GM21360 (cell line): ENCODE measurements around the gene UGT1A9.
"Not testable (repeated sequence)": the region's sequence is repeated elsewhere in the genome, so short reads cannot be mapped to it uniquely, and the experiment has no call there.

Experiments used
- ATAC-seq: cut with Tn5 transposase; IDR thresholded peaks from one replicate; pipeline ENCODE4 v1.9.1; 2021; ENCODE audit warnings: mild to moderate bottlenecking, moderate library complexity; ENCODE audit not compliant: unreplicated experiment

The UGT1A9 gene

DNA sequence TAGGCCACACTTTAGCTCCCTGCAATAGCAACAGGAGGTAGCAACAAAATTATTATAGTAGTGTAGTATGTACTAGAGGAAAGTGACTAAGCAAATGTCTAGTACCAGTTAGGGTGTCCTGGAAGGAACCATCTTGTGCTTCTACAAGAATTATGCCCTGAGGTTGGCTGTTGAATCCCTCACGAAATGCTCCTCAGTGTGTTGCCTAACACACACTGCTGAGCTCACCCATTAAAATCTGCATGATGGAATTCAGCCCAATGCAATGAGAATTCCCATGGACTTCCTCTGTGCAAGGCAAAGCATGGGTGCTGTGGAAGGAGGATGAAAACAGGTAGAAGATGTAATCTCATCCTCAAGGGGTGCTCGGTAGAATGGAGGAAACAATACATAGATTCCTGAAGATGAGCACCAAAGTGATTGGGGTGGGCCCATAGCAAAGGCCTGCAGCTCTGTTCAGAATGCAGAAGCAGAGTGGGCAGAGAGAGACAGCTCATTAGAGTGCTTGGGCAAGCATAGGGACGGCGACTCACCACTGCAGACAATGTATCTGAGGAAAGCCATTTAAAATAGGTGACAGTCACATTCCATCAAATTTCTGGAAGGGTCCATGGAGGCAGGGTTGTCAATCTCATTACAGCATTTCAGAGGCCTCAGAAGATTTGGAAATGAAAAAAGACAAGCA, 8.8 kb downstream of the UGT1A9 start:
- ATAC-seq = no peak

DNA sequence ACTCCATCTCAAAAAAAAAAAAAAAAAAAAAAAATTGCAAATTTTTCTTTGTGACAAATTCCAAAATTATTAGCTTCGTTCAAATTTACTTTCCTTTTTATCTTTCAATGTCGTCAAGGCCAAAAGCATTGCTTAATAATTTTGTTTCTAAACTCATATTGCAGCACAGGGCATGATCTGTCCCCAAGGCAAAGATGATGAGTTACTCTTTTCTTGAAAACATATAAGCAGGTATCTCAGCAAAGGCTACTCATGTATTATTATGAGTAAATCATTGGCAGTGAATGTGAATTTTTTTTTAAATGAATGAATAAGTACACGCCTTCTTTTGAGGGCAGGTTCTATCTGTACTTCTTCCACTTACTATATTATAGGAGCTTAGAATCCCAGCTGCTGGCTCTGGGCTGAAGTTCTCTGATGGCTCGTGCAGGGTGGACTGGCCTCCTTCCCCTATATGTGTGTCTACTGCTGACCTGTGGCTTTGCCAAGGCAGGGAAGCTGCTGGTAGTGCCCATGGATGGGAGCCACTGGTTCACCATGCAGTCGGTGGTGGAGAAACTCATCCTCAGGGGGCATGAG, 9.9 kb downstream of the UGT1A9 start, which contains the start of gene UGT1A7:
Gene UGT1A7, plus strand, starts transcription at position 381 of the 579 bp plus-strand sequence. Its CDS starts 37 bp downstream, at position 418.
- ATAC-seq = no peak

DNA sequence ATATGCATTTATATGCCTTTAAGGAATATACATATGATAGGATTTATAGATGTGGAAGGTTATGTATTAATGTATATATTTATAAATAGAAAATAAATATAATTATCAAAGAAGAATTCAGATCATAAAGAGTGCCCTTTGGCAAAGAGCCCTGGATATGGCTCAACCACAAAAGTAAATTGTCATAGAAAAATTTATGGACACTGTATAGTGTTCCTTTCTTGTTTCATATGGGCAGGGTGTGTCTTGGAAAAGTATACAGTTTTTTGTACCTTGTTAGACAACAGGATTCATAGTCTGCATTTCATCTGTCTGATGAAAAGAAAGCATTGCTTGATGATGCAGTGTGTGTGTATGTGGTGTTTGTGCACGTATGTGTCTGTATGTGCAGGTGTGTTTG, 12.9 kb downstream of the UGT1A9 start:
- no peak for ATAC-seq

DNA sequence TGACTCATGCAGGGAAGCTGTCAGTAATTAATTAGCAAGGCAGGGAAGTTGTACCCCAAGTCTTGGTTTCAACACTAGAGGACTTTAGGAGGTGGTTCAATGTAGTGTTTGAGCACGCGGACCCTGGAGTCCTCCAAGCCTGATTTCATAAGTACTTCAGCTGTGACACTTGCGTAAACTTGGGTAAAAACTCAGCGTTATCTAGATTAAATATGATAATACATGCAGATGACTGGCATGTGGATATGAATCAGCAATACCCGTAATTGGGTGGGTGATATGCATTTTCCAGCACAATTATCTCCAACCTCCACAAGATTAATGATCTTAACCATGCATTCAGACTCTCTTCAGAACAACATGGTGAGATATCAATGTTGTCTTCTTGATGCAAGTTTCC, 15.2 kb downstream of the UGT1A9 start:
- ATAC-seq = no peak

DNA sequence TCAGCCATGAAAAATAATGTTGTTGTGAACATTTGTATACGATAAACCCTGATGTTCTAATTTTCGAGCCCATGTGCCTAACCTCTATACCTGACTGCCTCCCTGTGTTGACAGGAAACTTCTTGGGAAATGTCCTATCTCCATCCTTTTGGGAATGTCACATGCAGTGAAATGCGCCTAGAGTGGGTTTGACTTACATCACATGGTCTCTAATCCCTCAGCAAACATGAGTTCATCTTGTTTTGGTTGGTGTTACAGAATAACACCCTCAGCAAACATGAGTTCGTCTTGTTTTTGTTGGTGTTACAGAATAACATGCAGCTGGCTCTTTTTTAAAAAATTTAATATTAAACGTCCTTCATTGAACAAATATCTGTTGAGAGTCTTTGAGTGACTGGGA, 16.6 kb downstream of the UGT1A9 start:
- no peak for ATAC-seq

DNA sequence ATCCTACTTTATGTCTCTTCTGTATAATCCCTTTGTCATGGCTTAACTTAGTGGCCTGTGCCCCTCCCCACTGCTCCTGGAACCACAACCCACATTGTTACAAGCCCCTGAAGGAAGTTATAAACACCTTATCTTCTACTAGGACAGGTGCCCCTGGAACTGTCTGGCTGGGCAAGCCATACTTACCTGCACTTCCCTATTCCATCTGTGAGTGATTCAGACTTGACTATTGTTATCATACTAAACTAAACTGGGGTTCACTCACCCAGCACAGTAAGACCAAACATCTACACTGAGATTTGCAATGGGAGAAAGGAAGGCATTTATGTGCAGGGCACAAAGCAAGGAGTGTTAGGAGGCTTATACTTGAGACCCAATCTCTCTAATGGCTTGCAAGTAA, 17.3 kb downstream of the UGT1A9 start:
- no peak for ATAC-seq

DNA sequence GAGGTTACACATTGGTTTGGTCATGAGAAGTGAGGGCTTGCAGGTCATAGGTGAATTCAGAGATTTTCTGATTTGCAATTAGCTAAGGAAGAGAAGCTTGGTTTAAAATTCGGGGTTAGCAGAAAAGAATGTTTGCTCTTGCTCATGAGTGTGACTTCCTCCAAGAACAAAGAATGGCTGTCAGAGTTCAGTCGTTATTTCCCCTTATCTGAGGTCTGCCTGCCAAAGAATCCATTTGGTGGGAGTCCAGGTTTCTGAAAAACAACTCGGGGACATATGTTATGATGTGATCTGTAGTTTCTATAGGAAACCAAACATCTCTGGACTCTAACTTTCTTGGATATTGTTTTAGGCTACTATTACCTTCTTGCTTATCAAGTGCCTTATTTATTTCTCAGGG, 17.8 kb downstream of the UGT1A9 start:
- no peak for ATAC-seq

DNA sequence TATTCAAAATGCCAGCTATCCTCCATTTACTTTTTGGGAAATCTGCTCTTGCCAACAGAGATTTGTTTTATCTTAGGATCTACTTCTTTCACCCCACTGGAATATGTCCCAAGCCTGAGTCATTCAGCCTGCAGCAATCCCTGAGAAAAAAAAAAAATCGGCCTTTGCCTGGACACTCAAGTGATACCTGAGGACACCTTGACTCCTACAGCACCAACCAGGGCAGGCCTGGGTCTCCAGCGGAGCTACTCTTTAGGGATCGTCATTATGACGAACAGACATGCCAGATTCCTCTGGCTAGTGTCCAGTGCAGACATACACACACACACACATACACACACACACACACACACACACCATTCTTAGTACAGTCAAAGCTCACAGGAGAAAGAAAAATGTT, 18.7 kb downstream of the UGT1A9 start:
- ATAC-seq = no peak

DNA sequence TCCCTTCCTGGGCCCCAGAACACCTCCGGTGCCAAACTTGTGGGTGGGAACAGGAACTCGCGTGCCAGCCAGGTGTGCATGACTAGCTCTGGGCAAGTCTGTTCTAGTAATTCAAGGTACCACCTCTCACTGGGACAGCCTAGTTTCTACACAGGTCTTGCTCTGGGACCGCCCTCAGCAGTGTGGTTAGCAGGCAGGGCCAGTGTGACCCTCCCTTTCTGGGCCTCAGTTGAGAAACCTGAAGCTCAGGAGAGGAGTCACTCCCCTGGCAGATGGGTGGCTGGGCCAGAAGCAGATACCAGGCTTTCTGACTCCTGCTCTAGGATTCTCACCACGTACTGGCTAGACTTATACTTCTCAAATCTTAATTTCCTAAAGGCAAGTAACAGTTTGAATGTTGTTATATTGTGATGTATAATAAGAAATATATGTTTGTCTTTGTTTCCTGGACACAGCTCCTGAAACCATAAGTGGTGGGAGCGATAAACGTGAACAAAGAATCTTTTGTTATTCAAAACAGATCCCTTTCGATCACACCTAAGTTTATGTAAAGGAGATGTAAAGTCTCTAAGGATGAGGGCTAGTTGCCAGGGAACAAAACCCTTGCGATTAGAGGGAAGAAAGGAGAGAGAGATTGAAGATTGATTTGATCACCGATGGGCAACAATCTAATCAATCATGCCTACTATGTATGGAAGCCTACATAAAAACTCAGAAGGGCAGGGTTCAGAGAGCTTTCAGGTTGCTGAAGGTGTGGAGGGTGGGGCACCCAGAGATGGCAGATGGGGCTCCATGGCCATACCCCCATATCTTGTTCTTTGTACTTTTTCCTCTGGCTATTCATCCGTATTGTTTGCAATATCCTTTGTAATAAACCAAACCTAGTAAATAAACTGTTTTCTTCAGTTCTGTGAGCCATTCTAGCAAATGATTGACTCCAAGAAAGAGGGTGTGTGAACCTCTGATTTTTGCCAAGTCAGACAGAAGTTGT, 20.0 kb downstream of the UGT1A9 start:
- no peak for ATAC-seq

DNA sequence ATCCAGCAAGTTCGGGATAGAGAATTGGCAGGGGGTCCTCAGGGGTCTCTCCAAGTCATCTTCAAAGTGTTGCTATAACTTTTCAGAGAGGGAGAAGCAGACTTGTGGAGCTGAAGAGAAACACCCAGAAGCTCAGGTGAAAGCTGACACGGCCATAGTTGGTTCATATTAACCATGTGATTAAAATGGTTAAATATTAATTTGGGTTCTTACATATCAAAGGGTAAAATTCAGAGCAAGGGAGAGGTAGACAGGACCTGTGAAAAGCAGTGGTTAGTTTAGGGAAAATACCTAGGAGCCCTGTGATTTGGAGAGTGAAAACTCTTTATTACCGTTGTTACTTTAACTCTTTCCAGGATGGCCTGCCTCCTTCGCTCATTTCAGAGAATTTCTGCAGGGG, 20.9 kb downstream of the UGT1A9 start, which contains the start of gene UGT1A6:
Gene UGT1A6, plus strand, starts transcription at position 243 of the 400 bp plus-strand sequence. Its CDS starts 115 bp downstream, at position 358.
- ATAC-seq = no peak

DNA sequence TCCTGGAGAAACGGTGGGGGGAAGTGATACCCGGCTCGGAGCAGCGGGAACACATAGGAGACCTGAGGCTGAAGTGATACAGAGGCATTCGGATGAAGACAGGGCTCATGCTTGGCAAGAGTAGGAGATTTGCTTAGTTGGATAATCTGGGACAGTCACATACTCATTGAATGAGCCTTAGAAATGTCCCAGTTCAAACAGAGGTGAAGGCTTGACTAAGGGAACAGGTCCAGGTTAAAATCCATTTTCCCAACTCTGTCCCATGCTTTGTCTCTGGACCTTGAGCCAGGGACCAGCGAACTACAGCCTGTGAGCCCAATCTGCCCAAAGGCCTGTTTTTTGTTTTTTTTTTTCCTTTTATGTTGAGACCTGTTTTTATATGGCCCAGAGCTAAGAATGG, 22.3 kb downstream of the UGT1A9 start:
- no peak for ATAC-seq

DNA sequence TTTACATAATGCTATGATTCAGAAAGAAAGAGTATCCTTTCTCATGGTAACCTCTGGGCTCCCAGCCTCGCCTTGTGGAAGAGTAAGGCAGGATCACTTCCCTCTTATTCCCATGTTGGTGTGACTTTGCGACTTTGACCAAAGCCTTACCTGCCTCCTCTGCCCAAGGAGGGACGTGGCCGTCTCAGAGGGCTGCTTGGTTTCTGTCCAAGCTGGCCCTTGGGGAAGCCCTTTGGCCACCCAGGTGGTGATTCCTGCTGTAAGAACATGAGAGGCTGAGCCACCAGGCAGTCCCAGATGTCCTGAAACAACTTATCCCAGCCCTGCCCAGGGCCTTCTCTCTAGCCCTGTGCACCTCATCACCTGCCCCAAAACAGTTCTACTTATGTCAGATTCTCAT, 27.0 kb downstream of the UGT1A9 start:
- no peak for ATAC-seq

DNA sequence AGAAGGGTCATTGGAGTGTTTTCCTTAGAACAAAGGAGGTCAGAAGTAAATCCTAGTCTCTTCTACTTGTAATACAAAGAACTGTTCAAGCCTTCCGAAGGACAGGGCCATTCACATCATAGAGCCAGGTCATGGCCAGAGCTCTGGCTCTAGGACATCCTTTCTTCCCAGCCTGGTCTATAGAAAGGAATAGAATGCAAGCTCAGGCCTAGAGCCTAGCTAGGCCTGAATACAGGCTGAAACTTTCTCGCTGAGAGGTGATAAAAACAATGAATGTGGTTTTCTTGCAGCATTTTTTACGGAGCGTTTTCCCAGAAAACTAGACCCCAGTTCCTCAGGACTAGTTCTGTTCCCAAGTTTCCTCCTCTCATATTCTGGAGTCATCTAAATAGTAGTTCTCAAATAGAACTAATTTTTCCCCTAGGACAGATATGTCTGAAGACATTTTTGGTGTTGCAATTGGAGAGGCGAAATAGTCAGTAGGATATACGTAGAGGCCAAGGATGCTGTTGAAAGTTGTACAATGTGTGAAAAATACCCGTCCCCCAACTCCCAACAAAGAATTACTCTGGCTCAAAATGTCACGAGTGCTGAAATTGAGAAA, 27.8 kb downstream of the UGT1A9 start:
- no peak for ATAC-seq

DNA sequence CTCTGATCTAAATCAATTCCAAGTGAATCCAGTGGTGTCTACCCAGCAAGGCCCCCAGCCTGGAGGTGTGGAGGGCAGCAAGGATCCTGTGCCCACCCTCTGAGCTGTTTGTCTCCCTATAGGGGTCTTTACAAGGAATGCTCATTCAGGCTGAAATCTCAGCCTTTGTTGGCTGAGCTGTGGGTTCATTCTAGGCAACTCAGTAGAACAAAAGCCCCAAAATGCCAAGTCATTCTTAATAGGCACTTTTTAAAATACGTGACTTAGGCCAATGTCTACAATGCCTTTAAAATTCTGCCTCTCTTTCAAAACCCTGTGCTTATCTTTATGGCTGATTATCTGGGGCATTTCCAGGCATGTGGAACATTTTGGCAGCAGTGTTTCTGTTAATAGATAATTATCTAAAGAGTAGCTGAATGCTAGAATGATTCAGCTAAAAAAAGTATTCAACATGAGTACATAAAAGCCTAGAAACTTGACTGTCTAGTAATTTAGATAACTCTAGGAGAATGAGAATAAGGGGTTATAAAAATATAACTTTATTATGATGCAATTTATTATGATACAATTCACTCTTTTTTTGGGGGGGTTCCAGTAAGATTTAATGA, 28.4 kb downstream of the UGT1A9 start:
- ATAC-seq = no peak

DNA sequence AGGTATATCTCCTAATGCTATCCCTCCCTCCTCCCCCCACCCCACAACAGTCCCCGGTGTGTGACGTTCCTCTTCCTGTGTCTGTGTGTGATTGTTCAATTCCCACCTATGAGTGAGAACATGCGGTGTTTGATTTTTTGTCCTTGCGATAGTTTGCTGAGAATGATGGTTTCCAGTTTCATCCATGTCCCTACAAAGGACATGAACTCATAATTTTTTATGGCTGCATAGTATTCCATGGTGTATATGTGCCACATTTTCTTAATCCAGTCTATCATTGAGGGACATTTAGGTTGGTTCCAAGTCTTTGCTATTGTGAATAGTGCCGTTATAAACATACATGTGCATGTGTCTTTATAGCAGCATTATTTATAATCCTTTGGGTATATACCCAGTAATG, 29.1 kb downstream of the UGT1A9 start:
- not testable (repeated sequence) for ATAC-seq

DNA sequence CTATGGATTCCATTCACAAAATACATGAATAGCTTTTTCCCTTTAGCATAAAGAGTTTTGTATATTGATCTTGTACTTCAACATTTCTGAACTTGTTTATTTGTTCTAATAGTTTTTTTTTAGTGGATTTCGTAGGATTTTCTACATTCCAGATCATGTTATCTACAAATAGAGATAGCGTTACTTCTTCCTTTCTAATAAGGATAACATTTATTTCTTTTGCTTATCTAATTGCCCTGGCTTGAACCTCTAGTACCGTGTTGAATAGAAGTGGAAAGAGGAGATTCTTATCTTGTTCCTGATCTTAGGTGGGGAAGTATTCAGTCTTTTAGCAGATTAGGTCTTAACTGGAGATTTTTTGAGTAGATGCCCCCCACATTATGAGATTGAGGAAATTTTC, 30.5 kb downstream of the UGT1A9 start:
- no peak for ATAC-seq

DNA sequence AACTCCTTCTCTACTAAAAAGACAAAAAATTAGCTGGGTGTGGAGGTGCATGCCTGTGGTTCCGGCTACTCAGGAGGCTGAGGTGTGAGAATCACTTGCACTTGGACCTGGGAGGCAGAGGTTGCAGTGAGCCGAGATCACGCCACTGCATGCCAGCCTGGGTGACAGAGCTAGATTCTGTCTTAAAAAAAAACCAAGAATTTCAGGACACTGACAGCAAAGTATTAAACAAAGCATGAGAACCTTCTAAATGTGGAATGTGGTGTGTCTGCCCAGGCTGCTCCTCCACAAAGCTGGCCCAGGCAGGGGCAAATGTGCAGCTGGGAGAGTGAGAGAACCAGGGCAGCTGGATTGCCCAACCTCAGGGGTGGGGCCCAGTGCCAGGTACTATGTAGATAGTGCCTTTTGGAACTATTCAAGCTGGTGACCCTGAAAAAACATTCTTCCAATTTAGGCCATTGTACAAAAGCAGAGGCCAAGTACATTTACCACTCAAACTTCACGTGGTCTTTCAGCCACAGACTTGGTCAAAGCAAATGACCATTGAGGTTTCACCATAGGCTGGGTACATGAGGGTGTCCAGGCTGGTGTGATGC, 34.3 kb downstream of the UGT1A9 start:
- ATAC-seq = no peak

DNA sequence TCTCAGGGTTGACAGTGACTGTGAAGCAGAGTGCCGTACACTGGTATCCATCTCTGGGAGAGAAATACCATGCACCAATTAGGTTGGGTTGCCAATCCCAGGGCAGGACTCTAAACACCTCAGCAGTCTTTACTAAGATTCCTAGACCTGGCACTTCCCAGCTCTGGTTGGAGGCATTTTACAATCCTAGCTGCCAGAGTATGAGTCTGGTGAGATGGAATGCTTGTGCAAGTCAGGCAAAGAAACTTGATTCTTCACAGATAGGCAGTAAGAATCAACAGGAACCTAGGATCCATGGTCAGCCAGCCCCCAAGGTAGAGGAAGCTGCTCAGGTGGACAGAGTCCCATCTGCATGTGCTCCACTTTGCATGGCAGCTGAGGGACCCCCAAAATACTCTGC, 35.0 kb downstream of the UGT1A9 start:
- ATAC-seq = no peak

DNA sequence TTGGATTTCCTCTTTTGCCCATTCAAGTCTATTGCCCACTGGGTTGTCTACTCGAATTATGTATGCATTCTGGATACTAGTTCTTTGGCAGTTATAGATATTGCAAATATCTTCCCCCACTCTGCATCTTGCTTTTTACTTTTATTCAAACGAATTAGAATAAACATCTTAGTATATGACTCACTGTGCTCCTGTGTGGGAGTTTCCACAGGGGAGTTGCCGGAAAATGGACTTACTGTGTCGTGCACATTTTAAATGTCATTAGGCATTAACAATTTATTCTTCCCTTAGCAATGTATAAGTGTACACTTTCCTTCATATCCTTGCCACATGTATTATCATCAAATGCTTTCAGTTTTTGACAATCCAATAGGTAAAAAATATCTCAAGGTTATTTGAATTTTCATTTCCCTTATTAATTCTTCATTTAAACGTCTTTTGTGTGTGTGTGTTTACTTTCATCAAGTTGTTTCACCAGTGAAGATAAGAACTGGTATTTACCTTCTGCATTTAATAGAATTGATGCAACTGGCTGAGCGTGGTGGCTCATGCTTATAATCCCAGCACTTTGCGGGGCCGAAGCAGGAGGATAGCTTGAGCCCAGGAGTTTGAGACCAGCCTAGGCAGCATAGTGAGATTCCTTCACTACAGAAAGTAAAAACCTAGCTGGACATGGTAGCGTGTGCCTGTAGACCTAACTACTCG, 36.4 kb downstream of the UGT1A9 start:
- no peak for ATAC-seq

DNA sequence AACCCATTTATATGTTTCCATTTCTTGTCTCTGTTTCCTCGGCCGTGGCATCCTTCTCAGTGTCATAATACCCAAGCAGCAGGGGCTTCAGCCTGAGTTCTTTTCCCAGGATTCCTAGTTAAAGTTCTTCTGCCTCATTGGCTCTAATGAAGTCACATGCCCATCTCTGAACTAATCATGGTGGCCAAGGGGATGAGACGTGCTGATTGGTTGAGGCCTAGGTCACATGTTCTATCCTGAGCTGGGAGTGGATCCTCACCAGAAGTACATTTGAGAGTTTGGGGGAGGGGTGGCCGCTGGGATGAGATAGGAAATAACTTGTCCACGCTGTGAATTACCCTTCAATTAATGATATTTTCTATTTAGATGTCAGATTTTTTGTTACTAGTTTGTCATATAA, 37.2 kb downstream of the UGT1A9 start:
- no peak for ATAC-seq
